Erythroblast (primary cell): ENCODE results near the gene SLC9A1.

Experiments
- GATA1 ChIP-seq: IDR thresholded peaks from 2 replicates; pipeline ENCODE4 v1.6.1; 2011; ENCODE audit warnings: low read depth, mild to moderate bottlenecking, control low read depth, low read length, moderate library complexity
- POLR2A ChIP-seq: IDR thresholded peaks from 2 replicates; pipeline ENCODE4 v1.6.1; 2011; ENCODE audit warnings: mild to moderate bottlenecking, low read length

DNA sequence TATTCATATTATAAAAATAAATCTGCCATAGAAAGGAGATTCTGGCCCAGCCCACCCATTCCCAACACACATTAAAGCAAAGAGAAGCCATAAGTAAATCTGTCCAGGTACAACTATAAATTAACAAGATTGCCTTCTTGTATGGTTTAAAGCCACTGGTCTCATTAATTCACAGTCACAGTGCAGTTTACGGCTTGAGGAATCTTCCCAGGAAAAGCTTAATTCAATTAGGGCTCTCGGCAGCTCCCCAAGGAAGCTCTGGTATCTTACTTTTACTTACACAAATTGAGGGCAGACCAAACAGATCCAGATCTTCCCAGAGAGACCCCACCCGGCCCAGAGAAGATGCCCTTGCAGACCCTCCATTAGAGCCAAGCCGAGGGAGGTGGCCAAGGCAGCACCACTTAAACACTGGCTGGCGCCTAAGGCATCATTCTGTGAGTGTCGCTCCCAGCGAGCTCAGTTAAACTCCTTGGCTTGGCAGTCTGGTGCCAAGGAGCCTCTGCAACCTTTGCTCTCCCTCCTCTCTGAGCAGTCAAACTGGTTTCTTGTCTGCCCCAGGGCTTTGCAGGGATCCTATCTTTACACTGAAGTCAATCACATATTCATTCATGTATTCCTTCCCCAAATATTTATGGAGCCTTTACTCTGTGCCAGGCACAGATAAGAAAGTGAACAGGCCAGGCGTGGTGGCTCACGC is 10.7 kb downstream of the SLC9A1 start:
- no peak for TF ChIP-seq POLR2A
- TF ChIP-seq GATA1: no peak
